ENCODE measurements around the gene NAV1.

Gene NAV1

GRCh38 chr1:201505503-201505890 lies 33.4 kb upstream of the NAV1 start:
- TF ChIP-seq ZC3H10 (CRISPR knock-in tag; IDR thresholded peaks at IDR 0.05) (peak; percentile 27; the same call in 1 of the 2 replicates), SNAI2 (CRISPR knock-in tag; IDR thresholded peaks at IDR 0.05) (no peak)
- peak; percentile 11 for ATAC-seq

- TF ChIP-seq CREB5 (CRISPR knock-in tag; IDR thresholded peaks at IDR 0.05; ENCODE audit: low read depth) (no peak), TOX (CRISPR knock-in tag; IDR thresholded peaks at IDR 0.05; ENCODE audit: borderline replicate concordance) (no peak), PPARA (CRISPR knock-in tag; IDR thresholded peaks at IDR 0.05; ENCODE audit: borderline replicate concordance) (no peak), BACH2 (CRISPR knock-in tag; IDR thresholded peaks at IDR 0.05; ENCODE audit: borderline replicate concordance) (no peak), ZNF565 (CRISPR knock-in tag; conservative IDR thresholded peaks at IDR 0.05; ENCODE audit: low read depth) (no peak), ZFP30 (CRISPR knock-in tag; IDR thresholded peaks at IDR 0.05) (no peak), SNAI2 (CRISPR knock-in tag; IDR thresholded peaks at IDR 0.05) (no peak), ZFP3 (CRISPR knock-in tag; IDR thresholded peaks at IDR 0.05) (no peak), PATZ1 (CRISPR knock-in tag; IDR thresholded peaks at IDR 0.05; ENCODE audit: borderline replicate concordance) (no peak), CSDC2 (CRISPR knock-in tag; IDR thresholded peaks at IDR 0.05) (no peak), OSR1 (CRISPR knock-in tag; IDR thresholded peaks at IDR 0.05) (no peak), CSRNP3 (CRISPR knock-in tag; IDR thresholded peaks at IDR 0.05) (no peak), TCF4 (CRISPR knock-in tag; IDR thresholded peaks at IDR 0.05; ENCODE audit: borderline replicate concordance) (no peak), ESRRG (CRISPR knock-in tag; IDR thresholded peaks at IDR 0.05) (no peak)
- ATAC-seq: peak; percentile 6
These were observed 32.8 kb upstream of the NAV1 start for GRCh38 chr1:201506092-201506491.

GRCh38 chr1:201506557-201507359 lies 32.2 kb upstream of the NAV1 start, which contains the start of gene CSRP1:
TSS of gene CSRP1 (minus strand) at chr1:201507123. CDS start at chr1:201496303, 10,820 bp downstream.
- TF ChIP-seq PATZ1 (CRISPR knock-in tag; IDR thresholded peaks at IDR 0.05; ENCODE audit: borderline replicate concordance) (no peak), ZC3H10 (CRISPR knock-in tag; IDR thresholded peaks at IDR 0.05) (peak; percentile 44), ZFP3 (CRISPR knock-in tag; IDR thresholded peaks at IDR 0.05) (0 out of 2 replicates have a peak, but pooled peaks have one; percentile 32), RARB (CRISPR knock-in tag; IDR thresholded peaks at IDR 0.05) (no peak), ISL1 (CRISPR knock-in tag; IDR thresholded peaks at IDR 0.05) (no peak), SNAI2 (CRISPR knock-in tag; IDR thresholded peaks at IDR 0.05) (no peak)
- peak; percentile 68 for ATAC-seq

GRCh38 chr1:201507360-201507675 lies 31.6 kb upstream of the NAV1 start:
- ATAC-seq: no peak
- no peak for TF ChIP-seq TSHZ2 (CRISPR knock-in tag; IDR thresholded peaks at IDR 0.05)
- 0 out of 2 replicates have a peak, but pooled peaks have one; percentile 6 for TF ChIP-seq ZFP3 (CRISPR knock-in tag; IDR thresholded peaks at IDR 0.05)
- no peak for TF ChIP-seq ESRRG (CRISPR knock-in tag; IDR thresholded peaks at IDR 0.05)
